Muscle of back (tissue), 11 donors: ENCODE results near the gene PPOX. TPM values are rescaled to one million over a fixed set of nuclear protein-coding genes. Genes with fewer than 3 reads are reported as not detected.

Source experiments
- DNase-seq, 3 donors: peaks; one replicate each; pipeline versions ENCODE4 v3.0.0 to v3.0.0-alpha.2; 2013
- polyA plus RNA-seq, 10 donors: library from polyadenylated mRNA; unstranded; fragments of 120-200 nt; gene quantifications; one replicate each; pipeline ENCODE4 v1.2.1, GENCODE V29; 2013; ENCODE audit not compliant: insufficient read length in 10 of 10

The PPOX gene
- polyA plus RNA-seq, 10 donors = 15.2 to 29.1 (median 19.1) TPM

GRCh38 chr1:161174911-161175310 is 8.7 kb downstream of the PPOX start:
- no peak for DNase-seq

GRCh38 chr1:161175771-161176453 is 9.7 kb downstream of the PPOX start:
- DNase-seq = no peak

- DNase-seq = no peak
Measured at GRCh38 chr1:161176468-161177111, 10.4 kb downstream of the PPOX start.

GRCh38 chr1:161177112-161177935 is 11.1 kb downstream of the PPOX start, which contains the start of gene B4GALT3:
B4GALT3 (minus strand) TSS chr1:161177507; CDS start chr1:161176060, 1,447 bp downstream.
- peak; percentile 78 to 95 (median 90) for DNase-seq

- no peak for DNase-seq
Measured at GRCh38 chr1:161177936-161178244, 11.7 kb downstream of the PPOX start.

- DNase-seq = no peak
Measured at GRCh38 chr1:161179698-161180097, 13.5 kb downstream of the PPOX start.

- DNase-seq = peak in 1 of 3 donors; percentile 30
Measured at GRCh38 chr1:161180639-161181038, 14.4 kb downstream of the PPOX start.

- DNase-seq = no peak
Measured at GRCh38 chr1:161182214-161182613, 16.0 kb downstream of the PPOX start.

GRCh38 chr1:161185282-161185682 is 19.1 kb downstream of the PPOX start:
- peak; percentile 64 to 89 (median 78) for DNase-seq

GRCh38 chr1:161185732-161186311 is 19.6 kb downstream of the PPOX start:
- DNase-seq = peak in 1 of 3 donors; percentile 52

GRCh38 chr1:161187311-161187710 is 21.1 kb downstream of the PPOX start:
- DNase-seq = no peak

GRCh38 chr1:161188381-161188780 is 22.2 kb downstream of the PPOX start:
- DNase-seq = no peak

GRCh38 chr1:161189036-161189435 is 22.8 kb downstream of the PPOX start:
- DNase-seq = no peak

- no peak for DNase-seq
Measured at GRCh38 chr1:161190962-161191521, 24.8 kb downstream of the PPOX start.

- no peak for DNase-seq
Measured at GRCh38 chr1:161191971-161192370, 25.7 kb downstream of the PPOX start.

GRCh38 chr1:161192476-161193465 is 26.5 kb downstream of the PPOX start:
- DNase-seq = peak in 2 of 3 donors; percentile 61 to 82

GRCh38 chr1:161193561-161194235 is 27.5 kb downstream of the PPOX start:
- no peak for DNase-seq

- no peak for DNase-seq
Measured at GRCh38 chr1:161195171-161195570, 28.9 kb downstream of the PPOX start.

- no peak for DNase-seq
Measured at GRCh38 chr1:161196111-161196510, 29.9 kb downstream of the PPOX start.
